Measurements from ENCODE around the gene ADAM19.

The ADAM19 gene

GRCh38 chr5:157547941-157548512 lies 27.5 kb downstream of the ADAM19 start:
- TF ChIP-seq, protein P1, sequence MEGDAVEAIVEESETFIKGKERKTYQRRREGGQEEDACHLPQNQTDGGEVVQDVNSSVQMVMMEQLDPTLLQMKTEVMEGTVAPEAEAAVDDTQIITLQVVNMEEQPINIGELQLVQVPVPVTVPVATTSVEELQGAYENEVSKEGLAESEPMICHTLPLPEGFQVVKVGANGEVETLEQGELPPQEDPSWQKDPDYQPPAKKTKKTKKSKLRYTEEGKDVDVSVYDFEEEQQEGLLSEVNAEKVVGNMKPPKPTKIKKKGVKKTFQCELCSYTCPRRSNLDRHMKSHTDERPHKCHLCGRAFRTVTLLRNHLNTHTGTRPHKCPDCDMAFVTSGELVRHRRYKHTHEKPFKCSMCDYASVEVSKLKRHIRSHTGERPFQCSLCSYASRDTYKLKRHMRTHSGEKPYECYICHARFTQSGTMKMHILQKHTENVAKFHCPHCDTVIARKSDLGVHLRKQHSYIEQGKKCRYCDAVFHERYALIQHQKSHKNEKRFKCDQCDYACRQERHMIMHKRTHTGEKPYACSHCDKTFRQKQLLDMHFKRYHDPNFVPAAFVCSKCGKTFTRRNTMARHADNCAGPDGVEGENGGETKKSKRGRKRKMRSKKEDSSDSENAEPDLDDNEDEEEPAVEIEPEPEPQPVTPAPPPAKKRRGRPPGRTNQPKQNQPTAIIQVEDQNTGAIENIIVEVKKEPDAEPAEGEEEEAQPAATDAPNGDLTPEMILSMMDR (IDR thresholded peaks at IDR 0.05; ENCODE audit: low read depth, low read length), result no peak

DNA sequence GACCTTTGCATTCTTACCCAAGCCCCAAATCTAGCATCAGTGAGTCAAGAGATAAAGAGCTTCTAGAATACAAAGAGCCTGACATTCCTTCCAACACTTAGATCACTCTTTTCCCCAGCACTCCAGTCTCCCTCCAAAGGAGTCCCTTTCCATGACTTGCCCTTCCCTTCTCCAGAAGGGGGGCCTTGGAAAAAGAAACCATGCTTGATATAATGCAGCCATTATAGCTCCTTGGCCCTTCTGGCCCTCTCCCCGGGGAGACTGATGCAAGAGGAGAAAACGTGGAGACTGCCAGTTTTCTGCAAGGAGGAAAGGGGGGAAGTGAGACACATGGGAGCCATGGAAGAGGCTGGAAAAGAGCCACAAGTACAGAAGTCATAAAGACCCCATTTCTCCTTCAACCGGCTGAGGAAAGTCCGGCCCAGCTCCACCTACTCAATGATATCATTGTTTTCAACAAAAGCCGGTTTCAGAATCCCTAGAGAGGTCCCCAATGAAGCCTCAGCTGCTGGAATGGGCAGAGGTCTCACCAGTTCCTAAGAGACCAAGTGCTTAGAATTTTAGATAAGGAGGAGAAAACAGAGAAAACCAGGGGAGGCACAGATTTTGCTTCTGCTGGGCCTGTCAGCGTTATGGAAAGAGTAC lies 29.0 kb downstream of the ADAM19 start:
- no peak for DNase-seq (ENCODE audit: extremely low read depth, low read depth)
- TF ChIP-seq, protein P1 (IDR thresholded peaks at IDR 0.05; ENCODE audit: low read depth, low read length), result no peak

More at GRCh38 chr5:157547941-157548512, 27.5 kb downstream of the ADAM19 start:
- DNase-seq (ENCODE audit: extremely low read depth, low read depth), result no peak

GRCh38 chr5:157545610-157546310 lies 29.8 kb downstream of the ADAM19 start:
- TF ChIP-seq, protein P1 (IDR thresholded peaks at IDR 0.05; ENCODE audit: low read depth, low read length), result no peak
- DNase-seq (ENCODE audit: extremely low read depth, low read depth), result no peak

DNA sequence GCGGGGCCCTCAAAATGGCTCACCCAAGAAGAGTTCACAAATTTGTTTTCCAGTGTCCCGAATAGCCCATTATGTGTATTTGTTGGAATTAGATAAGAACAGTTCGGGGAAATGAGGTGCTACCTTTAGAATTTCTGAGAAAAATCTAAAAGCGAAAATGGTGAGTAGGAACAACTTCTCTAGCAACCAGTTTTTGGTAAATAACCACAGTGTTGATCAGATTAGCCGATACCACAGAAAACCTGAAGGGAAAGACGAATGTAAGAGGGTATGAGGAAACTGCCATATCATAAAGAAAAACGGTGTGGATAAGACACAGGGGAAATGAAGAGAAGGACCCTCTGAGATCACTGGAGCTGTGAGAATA lies 31.0 kb downstream of the ADAM19 start:
- TF ChIP-seq, protein P1 (IDR thresholded peaks at IDR 0.05; ENCODE audit: low read depth, low read length), result no peak
- no peak for DNase-seq (ENCODE audit: extremely low read depth, low read depth)

- TF ChIP-seq, protein P1 (IDR thresholded peaks at IDR 0.05; ENCODE audit: low read depth, low read length), result no peak
- no peak for DNase-seq (ENCODE audit: extremely low read depth, low read depth)
Measured at GRCh38 chr5:157543825-157544622, 31.6 kb downstream of the ADAM19 start.

DNA sequence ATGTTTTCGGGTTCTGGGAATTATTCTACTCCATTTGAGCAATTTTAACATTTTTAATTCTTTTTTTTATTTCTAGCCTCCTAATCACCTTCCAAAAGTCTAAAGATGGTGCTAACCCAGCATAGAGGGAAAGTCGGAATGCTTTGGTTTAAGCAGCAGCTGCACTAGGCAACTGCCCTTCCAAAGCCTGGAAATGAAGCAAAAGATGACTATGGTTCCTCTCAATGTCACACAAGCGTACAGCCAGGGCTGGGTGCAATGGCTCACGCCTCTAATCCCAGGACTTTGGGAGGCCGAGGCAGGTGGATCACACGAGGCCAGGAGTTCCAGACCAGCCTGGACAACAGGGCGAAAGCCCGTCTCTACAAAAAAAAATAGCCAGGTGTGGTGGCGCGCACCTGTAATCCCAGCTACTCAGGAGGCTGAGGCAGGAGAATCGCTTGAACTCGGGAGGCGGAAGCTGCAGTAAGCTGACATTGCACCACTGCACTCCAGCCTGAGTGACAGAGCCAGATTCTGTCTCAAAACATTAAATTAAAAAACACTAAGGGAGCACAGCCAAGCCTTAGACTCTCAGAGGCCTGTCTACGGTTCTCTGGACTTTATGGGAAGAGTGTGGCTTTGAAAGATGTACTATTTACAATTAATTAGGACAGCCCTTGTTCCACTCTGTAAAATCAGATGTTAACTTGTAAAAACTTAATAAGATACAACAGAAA lies 33.1 kb downstream of the ADAM19 start:
- no peak for DNase-seq (ENCODE audit: extremely low read depth, low read depth)
- TF ChIP-seq, protein P1 (IDR thresholded peaks at IDR 0.05; ENCODE audit: low read depth, low read length), result no peak
